Activated B cell treated with CpG ODN at 0.5 μM for 24 hours (primary cell): Measurements from ENCODE around the gene TMEM201. TPM values are rescaled to one million over a fixed set of nuclear protein-coding genes. Genes with fewer than 3 reads are reported as not detected.

ENCODE experiments used
- ATAC-seq: fragments of 200-7000 bp; cut with Tn5 transposase; one replicate; pipeline ENCODE4 v1.10.0; 2021; ENCODE audit warnings: low read depth, mild to moderate bottlenecking, moderate library complexity
- CTCF ChIA-PET: fragments of 350-600 bp; sonication (Branson Sonifier 250); formaldehyde crosslinking; loops from one replicate; lab custom pipeline; 2021; ENCODE audit warnings: antibody characterized with exemption; lab: Charles Lee
- POLR2A ChIA-PET: fragments of 350-600 bp; sonication (Branson Sonifier 250); formaldehyde crosslinking; loops from one replicate; lab custom pipeline; 2021; ENCODE audit warnings: antibody characterized with exemption; lab: Charles Lee
- DNase-seq: peaks from one replicate; pipeline ENCODE4 v3.0.0; 2022
- H3K27ac Mint-ChIP-seq: one replicate; pipeline ENCODE4 v1.8.0; 2020; ENCODE audit warnings: mixed read lengths
- H3K27me3 Mint-ChIP-seq: one replicate; pipeline ENCODE4 v1.8.0; 2021; ENCODE audit warnings: mixed read lengths
- H3K36me3 Mint-ChIP-seq: one replicate; pipeline ENCODE4 v1.8.0; 2021; ENCODE audit warnings: low read depth, mixed read lengths
- H3K4me1 Mint-ChIP-seq: one replicate; pipeline ENCODE4 v1.8.0; 2021; ENCODE audit warnings: mixed read lengths
- H3K4me3 Mint-ChIP-seq: one replicate; pipeline ENCODE4 v1.8.0; 2020; ENCODE audit warnings: mild to moderate bottlenecking, mixed read lengths
- H3K9me3 Mint-ChIP-seq: one replicate; pipeline ENCODE4 v1.8.0; 2020; ENCODE audit warnings: mixed read lengths
- intact Hi-C: fragments of 100-400 bp; cut with micrococcal nuclease; formaldehyde crosslinking; loops from one replicate; pipeline ENCODE4 v1.15.1; 2024
- total RNA-seq: library from RNA; stranded (reverse); gene quantifications from 2 replicates; pipeline ENCODE4 v1.2.3, GENCODE V29; 2022
- TF ChIP-seq, protein P1 (sequence below): fragments of 200-600 bp; IDR thresholded peaks from one replicate; pipeline ENCODE4 v1.8.0; 2022; ENCODE audit warnings: antibody characterized with exemption, mild to moderate bottlenecking

The TMEM201 gene
- total RNA-seq, 1 donor from 2014 or later: 9.4 TPM

DNA sequence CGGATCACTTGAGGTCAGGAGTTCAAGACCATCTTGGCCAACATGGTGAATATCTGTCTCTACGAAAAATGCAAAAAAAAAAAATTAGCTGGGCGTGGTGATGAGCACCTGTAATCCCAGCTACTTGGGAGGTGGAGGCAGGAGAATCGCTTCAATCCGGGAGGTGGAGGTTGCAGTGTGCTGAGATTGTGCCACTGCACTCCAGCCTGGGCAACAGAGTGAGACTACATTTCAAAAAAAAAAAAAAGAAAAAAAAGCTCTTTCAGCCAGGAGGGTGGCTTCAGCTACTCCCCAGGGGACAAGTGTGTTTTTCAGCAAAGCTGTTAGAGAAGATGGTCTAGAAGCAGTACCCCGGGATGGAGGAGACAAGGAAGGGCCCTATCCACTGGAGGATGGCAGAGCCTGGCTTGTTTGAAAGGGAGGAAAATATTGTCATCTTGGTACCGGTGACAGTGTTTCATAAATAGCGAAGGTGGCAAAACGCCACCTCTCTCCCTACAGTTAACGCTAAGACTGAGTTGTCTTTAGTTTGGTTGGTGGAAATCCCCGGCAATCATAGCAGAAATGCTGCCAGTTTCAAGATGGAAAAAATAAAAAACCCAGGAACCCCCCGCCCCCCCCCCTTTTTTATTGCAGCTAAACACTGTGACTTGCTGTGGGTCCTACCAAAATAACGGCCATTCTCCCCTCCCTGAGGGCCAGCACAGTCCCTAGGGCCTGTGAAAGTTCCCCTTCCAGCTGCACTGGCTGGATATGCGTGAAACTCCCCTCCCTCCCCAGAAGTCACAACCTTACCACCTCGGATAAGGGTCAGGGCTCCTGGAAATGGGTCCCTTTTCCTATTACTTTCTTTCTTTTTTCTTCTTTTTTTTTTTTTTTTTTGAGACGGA, 66.4 kb downstream of the TMEM201 start:
- POLR2A ChIA-PET: interaction anchor here (0.6 to 13.1 kb wide), 35 partner anchors 8 to 1590 kb away, joined by 3 to 699 read pairs (median 5); partner anchors contain the start of genes SLC25A33, SRM and UBE4B
- CTCF ChIA-PET: interaction anchor here (0.7 to 7.3 kb wide), 8 partner anchors 11 to 70 kb away, joined by 3 to 125 read pairs (median 4); no protein-coding TSS in a partner anchor
- H3K27ac Mint-ChIP-seq: peak overlapping the region; percentile 99
- TF ChIP-seq, protein P1, sequence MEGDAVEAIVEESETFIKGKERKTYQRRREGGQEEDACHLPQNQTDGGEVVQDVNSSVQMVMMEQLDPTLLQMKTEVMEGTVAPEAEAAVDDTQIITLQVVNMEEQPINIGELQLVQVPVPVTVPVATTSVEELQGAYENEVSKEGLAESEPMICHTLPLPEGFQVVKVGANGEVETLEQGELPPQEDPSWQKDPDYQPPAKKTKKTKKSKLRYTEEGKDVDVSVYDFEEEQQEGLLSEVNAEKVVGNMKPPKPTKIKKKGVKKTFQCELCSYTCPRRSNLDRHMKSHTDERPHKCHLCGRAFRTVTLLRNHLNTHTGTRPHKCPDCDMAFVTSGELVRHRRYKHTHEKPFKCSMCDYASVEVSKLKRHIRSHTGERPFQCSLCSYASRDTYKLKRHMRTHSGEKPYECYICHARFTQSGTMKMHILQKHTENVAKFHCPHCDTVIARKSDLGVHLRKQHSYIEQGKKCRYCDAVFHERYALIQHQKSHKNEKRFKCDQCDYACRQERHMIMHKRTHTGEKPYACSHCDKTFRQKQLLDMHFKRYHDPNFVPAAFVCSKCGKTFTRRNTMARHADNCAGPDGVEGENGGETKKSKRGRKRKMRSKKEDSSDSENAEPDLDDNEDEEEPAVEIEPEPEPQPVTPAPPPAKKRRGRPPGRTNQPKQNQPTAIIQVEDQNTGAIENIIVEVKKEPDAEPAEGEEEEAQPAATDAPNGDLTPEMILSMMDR: no peak
- no peaks in the 10 kb centered on the region for H3K27me3 Mint-ChIP-seq
- H3K36me3 Mint-ChIP-seq: peaks cover 43% of the 10 kb centered on the region
- peak overlapping the region; percentile 96 for H3K4me3 Mint-ChIP-seq
- peak; percentile 63 for ATAC-seq
- H3K4me1 Mint-ChIP-seq: peaks cover 81% of the 10 kb centered on the region
- intact Hi-C loops: loop anchor here (1.0 to 10.0 kb wide), 8 partner anchors 15 to 255 kb away; partner anchors contain the start of genes CTNNBIP1, SLC25A33 and TMEM201
- DNase-seq: peak; percentile 69
- H3K9me3 Mint-ChIP-seq: no peaks in the 10 kb centered on the region

DNA sequence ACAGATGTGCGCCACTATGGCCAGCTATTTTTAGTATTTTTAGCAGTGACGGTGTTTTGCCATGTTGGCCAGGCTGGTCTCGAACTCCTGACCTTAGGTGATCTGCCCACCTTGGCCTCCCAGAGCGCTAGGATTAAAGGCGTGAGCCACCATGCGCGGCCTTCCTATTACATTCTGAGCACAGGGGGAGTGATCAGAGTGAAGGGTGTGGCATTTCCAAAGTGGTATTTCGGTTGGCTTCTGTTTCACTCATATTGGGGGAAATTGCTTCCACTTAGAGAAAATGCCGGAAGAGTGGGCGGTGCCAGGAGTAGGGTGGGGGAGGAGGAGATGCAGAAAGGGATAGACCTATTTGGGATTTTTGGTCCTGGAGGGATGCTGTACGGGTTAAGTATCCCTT, 67.1 kb downstream of the TMEM201 start:
- ChIA-PET CTCF (interaction anchor here (0.7 to 7.3 kb wide), 4 partner anchors 26 to 40 kb away, joined by 3 to 125 read pairs (median 6); no protein-coding TSS in a partner anchor), POLR2A (interaction anchor here (0.6 to 13.1 kb wide), 25 partner anchors 9 to 1590 kb away, joined by 3 to 699 read pairs (median 7); partner anchors contain the start of gene SLC25A33)
- DNase-seq (no peak), ATAC-seq (no peak)
- intact Hi-C loops: loop anchor here (1.0 to 10.0 kb wide), 8 partner anchors 14 to 254 kb away; partner anchors contain the start of genes CTNNBIP1, SLC25A33 and TMEM201
- TF ChIP-seq, protein P1: no peak
- Mint-ChIP-seq H3K4me1 (peaks cover 82% of the 10 kb centered on the region), H3K27me3 (no peaks in the 10 kb centered on the region), H3K9me3 (no peaks in the 10 kb centered on the region), H3K4me3 (peak overlapping the region; percentile 96), H3K36me3 (peaks cover 50% of the 10 kb centered on the region), H3K27ac (peak overlapping the region; percentile 99)

DNA sequence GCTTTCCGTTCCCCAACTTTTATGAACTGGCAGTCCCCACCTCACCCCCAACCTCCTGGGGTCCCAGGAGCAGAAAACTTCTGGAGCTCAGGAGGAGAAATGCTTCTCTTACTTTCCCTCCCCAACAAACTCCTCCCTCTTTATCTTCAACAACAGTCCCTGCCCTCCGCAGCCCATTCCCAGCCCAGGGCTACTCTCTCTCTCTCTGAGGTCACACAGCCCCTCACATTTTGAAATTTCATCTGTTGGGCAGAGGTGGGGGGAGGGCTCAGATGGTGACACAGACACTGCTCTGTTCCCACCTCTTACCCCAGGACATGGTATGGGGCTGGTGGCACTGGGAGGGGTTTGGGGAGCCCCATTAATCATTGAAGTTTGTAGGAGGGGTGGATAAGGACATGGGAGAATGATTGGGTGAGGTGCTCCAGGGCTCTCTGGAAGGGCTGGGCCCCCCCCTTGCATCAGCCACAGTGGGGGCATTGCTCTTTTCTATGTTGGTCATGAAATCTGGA, 68.9 kb downstream of the TMEM201 start:
- Mint-ChIP-seq H3K4me1 (peaks cover 85% of the 10 kb centered on the region), H3K27me3 (no peaks in the 10 kb centered on the region), H3K9me3 (no peaks in the 10 kb centered on the region), H3K36me3 (peaks cover 57% of the 10 kb centered on the region), H3K4me3 (peak overlapping the region; percentile 75), H3K27ac (peak overlapping the region; percentile 99)
- ATAC-seq (no peak), DNase-seq (no peak)
- CTCF ChIA-PET: interaction anchor here (2.0 kb wide), 1 partner anchor 31 kb away, joined by 11 read pairs; no protein-coding TSS in a partner anchor
- intact Hi-C loops: loop anchor here (10.0 kb wide), 1 partner anchor 233 kb away; no protein-coding TSS in a partner anchor
- TF ChIP-seq, protein P1: no peak
- POLR2A ChIA-PET: interaction anchor here (0.6 to 13.1 kb wide), 15 partner anchors 9 to 186 kb away, joined by 3 to 699 read pairs (median 5); no protein-coding TSS in a partner anchor

DNA sequence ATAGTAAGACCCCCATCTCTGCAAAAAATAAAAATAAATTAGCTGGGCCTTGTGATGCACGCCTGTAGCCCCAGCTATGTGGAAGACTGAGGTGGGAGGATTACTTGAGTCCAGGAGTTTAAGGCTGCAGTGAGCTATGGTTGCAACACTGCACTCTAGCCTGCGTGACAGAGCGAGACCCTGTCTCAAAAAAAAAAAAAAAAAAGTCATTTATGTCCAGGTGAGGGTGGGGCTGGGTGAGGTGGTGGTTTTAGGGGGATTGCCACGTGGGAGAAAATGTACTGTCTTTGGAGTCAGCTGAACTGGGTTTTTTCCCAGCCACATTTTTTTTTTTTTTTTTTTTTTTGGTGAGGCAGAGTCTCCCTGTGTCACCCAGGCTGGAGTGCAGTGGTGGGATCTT, 69.5 kb downstream of the TMEM201 start:
- ATAC-seq (peak; percentile 12), DNase-seq (no peak)
- POLR2A ChIA-PET: interaction anchor here (0.6 to 13.1 kb wide), 20 partner anchors 8 to 558 kb away, joined by 3 to 699 read pairs (median 5); no protein-coding TSS in a partner anchor
- H3K9me3 Mint-ChIP-seq: no peaks in the 10 kb centered on the region
- H3K27ac Mint-ChIP-seq: peak overlapping the region; percentile 99
- H3K4me1 Mint-ChIP-seq: peaks cover 91% of the 10 kb centered on the region
- peaks cover 58% of the 10 kb centered on the region for H3K36me3 Mint-ChIP-seq
- H3K27me3 Mint-ChIP-seq: no peaks in the 10 kb centered on the region
- TF ChIP-seq, protein P1: no peak
- intact Hi-C loops: loop anchor here (10.0 kb wide), 1 partner anchor 233 kb away; no protein-coding TSS in a partner anchor
- CTCF ChIA-PET: interaction anchor here (1.1 to 2.0 kb wide), 2 partner anchors 31 to 64 kb away, joined by 3 to 11 read pairs; no protein-coding TSS in a partner anchor
- H3K4me3 Mint-ChIP-seq: peak overlapping the region; percentile 75
